Activated CD4-positive, alpha-beta T cell treated with anti-CD3 and anti-CD28 coated beads, Interleukin-2, amount 10 ng/mL, durations not matched to agents 24 days and 14 days (primary cell): ENCODE measurements around the gene PLCL1. TPM values are rescaled to one million over a fixed set of nuclear protein-coding genes. Genes with fewer than 3 reads are reported as not detected.

ENCODE experiments used
- DNase-seq: peaks from one replicate; pipeline ENCODE4 v3.0.0; 2022
- H3K27ac Mint-ChIP-seq: one replicate; pipeline ENCODE4 v1.8.0; 2022; ENCODE audit warnings: mild to moderate bottlenecking, mixed read lengths
- H3K27me3 Mint-ChIP-seq: one replicate; pipeline ENCODE4 v1.8.0; 2022; ENCODE audit warnings: mixed read lengths
- H3K36me3 Mint-ChIP-seq: one replicate; pipeline ENCODE4 v1.8.0; 2022; ENCODE audit warnings: low read depth, mild to moderate bottlenecking, mixed read lengths
- H3K4me1 Mint-ChIP-seq: one replicate; pipeline ENCODE4 v1.8.0; 2021; ENCODE audit warnings: mixed read lengths
- H3K4me3 Mint-ChIP-seq: one replicate; pipeline ENCODE4 v1.8.0; 2022; ENCODE audit warnings: mild to moderate bottlenecking, moderate library complexity, mixed read lengths
- H3K9me3 Mint-ChIP-seq: one replicate; pipeline ENCODE4 v1.8.0; 2021; ENCODE audit warnings: mixed read lengths
- intact Hi-C: fragments of 100-400 bp; cut with micrococcal nuclease; formaldehyde crosslinking; loops from one replicate; pipeline ENCODE4 v1.15.1; 2023
- total RNA-seq: library from RNA; stranded (reverse); gene quantifications from 2 replicates; pipeline ENCODE4 v1.2.3, GENCODE V29; 2022

The PLCL1 gene
- total RNA-seq, 1 donor from 2014 or later, result 0.63 TPM

DNA sequence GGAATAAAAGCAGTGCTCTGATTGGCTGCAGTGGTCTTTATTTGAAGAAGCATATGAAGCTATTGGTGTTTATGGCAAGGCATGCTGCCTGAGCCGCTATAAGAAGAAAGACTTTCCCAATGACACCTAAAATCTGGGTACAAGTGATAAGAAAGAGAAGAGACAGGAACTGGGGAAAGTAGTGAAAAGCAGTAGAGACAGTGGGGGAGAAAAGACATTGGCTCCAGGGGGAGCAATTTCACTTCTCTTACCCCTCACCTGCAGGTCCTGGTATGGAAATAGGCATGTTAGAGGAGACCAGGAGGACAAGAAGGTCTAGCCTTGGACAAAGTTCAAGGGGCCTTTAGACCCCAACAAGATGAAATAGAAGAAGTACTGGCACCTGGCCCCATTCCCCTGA is 47.1 kb downstream of the PLCL1 start:
- Mint-ChIP-seq H3K4me3 (no peak overlapping the region), H3K4me1 (peaks cover 20% of the 10 kb centered on the region), H3K27me3 (no peaks in the 10 kb centered on the region), H3K9me3 (no peaks in the 10 kb centered on the region), H3K36me3 (peaks cover 1% of the 10 kb centered on the region), H3K27ac (no peak overlapping the region)
- intact Hi-C loops, result loop anchor here (5.0 kb wide), 1 partner anchor 276 kb away; no protein-coding TSS in a partner anchor
- DNase-seq, result no peak

DNA sequence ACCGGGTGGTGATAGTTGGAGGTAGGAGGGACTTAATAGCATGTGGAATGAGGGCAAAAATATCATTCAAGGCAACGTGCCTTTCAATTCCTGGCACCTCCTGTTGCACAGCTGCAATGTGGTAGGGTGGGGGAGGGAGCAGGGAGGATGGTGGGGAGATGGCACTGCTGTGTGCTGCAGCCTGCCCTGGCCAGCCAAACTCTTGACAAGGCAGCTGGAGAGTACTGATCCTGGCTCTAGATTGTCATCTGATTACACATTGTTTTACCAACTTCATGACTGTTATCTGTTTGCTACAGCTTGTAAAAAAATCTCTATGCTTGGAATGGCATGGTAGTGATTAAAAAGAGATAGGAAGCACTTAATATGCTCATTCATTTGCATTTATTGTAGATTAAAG is 47.7 kb downstream of the PLCL1 start:
- Mint-ChIP-seq H3K4me3 (no peak overlapping the region), H3K27me3 (no peaks in the 10 kb centered on the region), H3K4me1 (peaks cover 17% of the 10 kb centered on the region), H3K9me3 (no peaks in the 10 kb centered on the region), H3K27ac (no peak overlapping the region), H3K36me3 (peaks cover 1% of the 10 kb centered on the region)
- intact Hi-C loops, result loop anchor here (5.0 kb wide), 1 partner anchor 275 kb away; no protein-coding TSS in a partner anchor
- no peak for DNase-seq

DNA sequence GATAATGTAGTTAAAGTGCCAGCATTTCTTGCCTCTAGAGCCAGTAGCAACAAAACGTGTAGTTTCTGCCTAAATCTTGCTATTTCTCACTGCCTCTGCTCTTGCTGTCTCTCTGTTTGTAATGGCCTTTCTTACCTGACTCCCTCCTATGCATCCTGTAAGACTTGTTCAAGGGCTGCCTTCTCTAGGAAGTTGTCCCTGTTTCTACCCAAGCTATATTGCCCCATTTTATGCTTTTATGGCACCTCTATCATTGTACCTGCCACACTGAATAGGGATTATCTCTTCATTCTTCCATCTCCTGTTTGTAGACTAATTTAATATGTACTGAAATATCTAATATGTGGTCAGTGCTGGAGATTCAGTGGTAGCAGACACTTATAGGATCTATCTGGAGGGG is 49.2 kb downstream of the PLCL1 start:
- Mint-ChIP-seq H3K27ac (no peak overlapping the region), H3K27me3 (no peaks in the 10 kb centered on the region), H3K4me3 (no peak overlapping the region), H3K36me3 (no peaks in the 10 kb centered on the region), H3K4me1 (peaks cover 9% of the 10 kb centered on the region), H3K9me3 (peaks cover 5% of the 10 kb centered on the region)
- intact Hi-C loops, result loop anchor here (5.0 kb wide), 1 partner anchor 274 kb away; no protein-coding TSS in a partner anchor
- no peak for DNase-seq

DNA sequence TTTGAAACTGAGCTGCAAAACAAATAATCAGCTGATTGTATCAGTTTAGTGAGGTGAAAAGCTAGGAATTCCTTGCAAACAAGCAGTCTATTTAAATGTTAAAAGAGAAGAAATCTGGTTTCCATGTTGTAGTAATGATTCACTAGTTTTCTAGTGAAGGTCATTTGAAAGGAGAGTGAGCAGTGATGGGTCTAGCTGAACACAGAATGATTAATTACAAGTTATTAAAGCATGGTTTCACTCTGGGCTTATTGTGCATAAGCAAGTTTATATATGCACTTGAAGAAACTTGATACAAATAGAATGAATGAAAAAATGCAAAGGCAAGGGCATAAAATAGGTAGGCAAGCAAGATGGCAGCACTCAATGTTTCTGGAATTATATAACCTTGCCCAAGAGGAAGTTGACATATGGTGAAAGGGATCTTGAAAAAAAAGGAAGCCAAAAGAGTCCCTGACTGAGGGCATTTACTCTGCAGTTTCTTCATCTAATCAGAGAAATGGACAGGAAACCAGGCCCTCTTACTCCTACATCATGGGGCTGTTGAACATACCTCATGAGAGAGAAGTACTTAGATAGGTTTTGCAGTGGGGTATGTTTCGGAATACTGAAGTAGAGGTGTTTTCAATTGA is 53.2 kb downstream of the PLCL1 start:
- peaks cover 9% of the 10 kb centered on the region for H3K9me3 Mint-ChIP-seq
- no peak overlapping the region for H3K4me3 Mint-ChIP-seq
- no peak for DNase-seq
- intact Hi-C loops, result no loop called here
- H3K4me1 Mint-ChIP-seq, result peaks cover 5% of the 10 kb centered on the region
- H3K27ac Mint-ChIP-seq, result no peak overlapping the region
- H3K27me3 Mint-ChIP-seq, result no peaks in the 10 kb centered on the region
- H3K36me3 Mint-ChIP-seq, result no peaks in the 10 kb centered on the region

- DNase-seq, result no peak
- H3K27me3 Mint-ChIP-seq, result no peaks in the 10 kb centered on the region
- H3K36me3 Mint-ChIP-seq, result no peaks in the 10 kb centered on the region
- no peak overlapping the region for H3K4me3 Mint-ChIP-seq
- H3K27ac Mint-ChIP-seq, result no peak overlapping the region
- intact Hi-C loops, result no loop called here
- peaks cover 9% of the 10 kb centered on the region for H3K9me3 Mint-ChIP-seq
- peaks cover 5% of the 10 kb centered on the region for H3K4me1 Mint-ChIP-seq
Measured at GRCh38 chr2:197858607-197859140, 54.3 kb downstream of the PLCL1 start.

GRCh38 chr2:197862246-197862955 is 58.0 kb downstream of the PLCL1 start:
- peaks cover 4% of the 10 kb centered on the region for H3K4me1 Mint-ChIP-seq
- no peak overlapping the region for H3K4me3 Mint-ChIP-seq
- DNase-seq, result no peak
- H3K27me3 Mint-ChIP-seq, result no peaks in the 10 kb centered on the region
- H3K9me3 Mint-ChIP-seq, result peaks cover 8% of the 10 kb centered on the region
- no peaks in the 10 kb centered on the region for H3K36me3 Mint-ChIP-seq
- H3K27ac Mint-ChIP-seq, result no peak overlapping the region
- intact Hi-C loops, result no loop called here

DNA sequence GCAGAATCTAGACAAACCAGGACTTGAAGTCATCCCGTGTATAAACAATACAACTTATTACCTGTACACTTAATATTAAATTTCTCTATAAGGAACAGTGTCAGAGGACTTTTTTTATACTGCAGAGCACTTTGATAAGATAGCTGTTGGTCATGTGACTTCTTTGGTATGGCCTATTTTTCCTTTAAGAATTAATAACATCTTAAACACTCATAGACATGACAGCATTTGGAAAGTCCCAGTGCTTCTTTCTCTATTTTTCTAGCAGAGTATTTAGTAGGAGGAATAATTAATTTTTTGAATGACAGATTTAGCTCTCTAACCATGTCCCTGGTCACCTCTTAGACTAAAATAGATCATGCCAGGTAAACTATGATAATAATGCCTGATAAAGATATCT is 59.4 kb downstream of the PLCL1 start:
- H3K9me3 Mint-ChIP-seq, result peaks cover 2% of the 10 kb centered on the region
- peaks cover 8% of the 10 kb centered on the region for H3K4me1 Mint-ChIP-seq
- no peak overlapping the region for H3K27ac Mint-ChIP-seq
- H3K36me3 Mint-ChIP-seq, result no peaks in the 10 kb centered on the region
- intact Hi-C loops, result no loop called here
- H3K4me3 Mint-ChIP-seq, result no peak overlapping the region
- H3K27me3 Mint-ChIP-seq, result no peaks in the 10 kb centered on the region
- DNase-seq, result no peak

GRCh38 chr2:197866455-197866854 is 62.1 kb downstream of the PLCL1 start:
- no peaks in the 10 kb centered on the region for H3K27me3 Mint-ChIP-seq
- H3K27ac Mint-ChIP-seq, result no peak overlapping the region
- H3K4me3 Mint-ChIP-seq, result no peak overlapping the region
- intact Hi-C loops, result no loop called here
- DNase-seq, result no peak
- peaks cover 30% of the 10 kb centered on the region for H3K4me1 Mint-ChIP-seq
- no peaks in the 10 kb centered on the region for H3K9me3 Mint-ChIP-seq
- H3K36me3 Mint-ChIP-seq, result no peaks in the 10 kb centered on the region

- no peak overlapping the region for H3K4me3 Mint-ChIP-seq
- H3K27ac Mint-ChIP-seq, result no peak overlapping the region
- intact Hi-C loops, result no loop called here
Measured at GRCh38 chr2:197867033-197867432, 62.6 kb downstream of the PLCL1 start.

DNA sequence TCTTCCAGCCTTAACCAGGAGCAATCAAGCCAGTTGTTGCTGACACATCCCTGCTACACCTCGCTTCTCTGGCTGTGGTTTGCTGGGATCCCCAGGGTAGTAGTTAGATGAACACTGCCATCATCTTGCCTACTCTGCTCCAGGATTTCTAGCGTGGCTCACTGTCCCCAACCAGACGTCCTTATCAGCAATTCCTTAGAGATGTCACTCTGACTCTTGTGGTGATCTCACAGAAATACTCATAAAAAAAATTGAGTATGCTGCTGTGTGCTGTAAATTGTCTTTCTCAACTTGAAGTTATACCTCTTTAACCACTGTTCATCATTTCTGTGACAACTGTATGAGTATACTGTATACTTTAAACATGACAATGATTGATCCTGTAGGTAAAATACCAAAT is 63.2 kb downstream of the PLCL1 start:
- Mint-ChIP-seq H3K36me3 (peaks cover 2% of the 10 kb centered on the region), H3K9me3 (no peaks in the 10 kb centered on the region), H3K27me3 (no peaks in the 10 kb centered on the region), H3K27ac (no peak overlapping the region), H3K4me1 (peaks cover 36% of the 10 kb centered on the region), H3K4me3 (no peak overlapping the region)
- intact Hi-C loops, result loop anchor here (2.0 kb wide), 2 partner anchors 21 to 177 kb away; no protein-coding TSS in a partner anchor
- no peak for DNase-seq

More at GRCh38 chr2:197867033-197867432, 62.6 kb downstream of the PLCL1 start:
- peaks cover 32% of the 10 kb centered on the region for H3K4me1 Mint-ChIP-seq
- H3K36me3 Mint-ChIP-seq, result no peaks in the 10 kb centered on the region
- H3K9me3 Mint-ChIP-seq, result no peaks in the 10 kb centered on the region
- H3K27me3 Mint-ChIP-seq, result no peaks in the 10 kb centered on the region
- DNase-seq, result no peak

DNA sequence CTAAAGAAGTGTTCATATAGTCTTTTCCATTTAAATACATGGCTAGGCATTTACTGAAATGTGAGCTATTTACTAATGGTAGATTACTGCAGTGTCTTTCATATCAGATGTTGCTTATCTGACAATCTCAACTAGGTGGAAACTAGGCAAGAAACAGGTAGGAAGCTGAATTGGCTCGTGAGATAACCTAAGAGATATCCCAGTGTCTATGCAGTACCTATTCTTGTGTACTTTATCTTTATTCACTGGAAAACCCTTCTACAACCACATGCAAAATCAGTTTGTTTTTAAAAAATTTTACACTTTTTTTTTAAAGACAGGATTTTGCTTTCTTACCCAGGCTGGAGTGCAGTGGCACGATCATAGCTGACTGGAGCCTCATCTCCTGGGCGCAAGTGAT is 63.8 kb downstream of the PLCL1 start:
- H3K4me1 Mint-ChIP-seq, result peaks cover 36% of the 10 kb centered on the region
- no peaks in the 10 kb centered on the region for H3K27me3 Mint-ChIP-seq
- no peak for DNase-seq
- H3K9me3 Mint-ChIP-seq, result no peaks in the 10 kb centered on the region
- no peak overlapping the region for H3K27ac Mint-ChIP-seq
- H3K4me3 Mint-ChIP-seq, result no peak overlapping the region
- peaks cover 2% of the 10 kb centered on the region for H3K36me3 Mint-ChIP-seq
- intact Hi-C loops, result loop anchor here (2.0 kb wide), 2 partner anchors 21 to 177 kb away; no protein-coding TSS in a partner anchor

DNA sequence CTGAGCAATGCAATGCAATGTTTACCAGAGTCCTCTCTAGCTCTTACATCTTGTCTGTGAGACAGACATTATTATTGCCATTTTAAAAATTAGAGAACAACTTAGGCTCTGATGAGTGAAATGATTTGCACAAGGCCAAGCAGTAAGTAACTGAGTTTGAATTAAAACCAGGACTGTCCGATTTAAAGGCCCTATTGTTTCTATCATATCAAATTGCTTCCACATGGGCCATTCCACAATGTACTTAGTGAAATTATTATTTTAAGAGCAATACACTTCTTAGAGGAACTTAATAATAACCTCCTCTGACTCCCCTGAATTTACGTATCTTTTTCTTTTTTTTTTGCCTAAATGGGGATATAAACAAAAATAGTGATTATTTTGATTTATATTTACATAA is 64.6 kb downstream of the PLCL1 start:
- no peak for DNase-seq
- Mint-ChIP-seq H3K4me1 (peaks cover 38% of the 10 kb centered on the region), H3K36me3 (peaks cover 2% of the 10 kb centered on the region), H3K4me3 (no peak overlapping the region), H3K27me3 (no peaks in the 10 kb centered on the region), H3K27ac (no peak overlapping the region), H3K9me3 (no peaks in the 10 kb centered on the region)
- intact Hi-C loops, result loop anchor here (1.0 to 2.0 kb wide), 3 partner anchors 22 to 176 kb away; no protein-coding TSS in a partner anchor

DNA sequence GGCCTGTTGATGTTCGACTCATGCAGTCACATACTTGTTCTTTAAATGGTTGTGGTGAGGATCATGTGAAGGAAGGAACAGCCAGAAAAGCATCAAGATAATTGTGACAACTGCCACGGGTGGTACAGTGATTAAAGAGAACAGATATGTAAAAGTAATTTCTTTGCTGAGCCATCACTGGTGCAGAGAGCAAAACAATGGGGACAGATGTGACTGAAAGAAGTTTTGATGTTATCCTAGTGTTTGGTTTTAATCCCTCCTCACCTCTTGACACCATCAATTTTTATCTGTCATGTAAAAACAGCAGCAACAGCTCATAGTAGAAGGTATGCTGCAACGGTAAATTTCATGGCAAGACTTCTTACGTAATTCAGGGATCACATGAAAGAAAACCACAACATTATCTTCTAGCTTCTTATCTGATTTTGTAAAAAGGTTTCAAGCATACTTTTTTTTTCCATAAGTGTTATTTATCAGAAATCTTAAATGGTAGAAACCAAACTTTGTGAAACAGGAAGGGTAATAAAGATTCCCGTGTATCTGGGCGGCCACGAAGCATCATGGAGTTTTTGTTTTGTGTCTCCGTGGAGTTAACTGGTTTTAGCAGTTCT is 65.2 kb downstream of the PLCL1 start:
- Mint-ChIP-seq H3K9me3 (no peaks in the 10 kb centered on the region), H3K36me3 (peaks cover 2% of the 10 kb centered on the region), H3K4me3 (peak overlapping the region; percentile 75), H3K4me1 (peaks cover 38% of the 10 kb centered on the region), H3K27ac (peak overlapping the region; percentile 84), H3K27me3 (no peaks in the 10 kb centered on the region)
- DNase-seq, result peak; percentile 73
- intact Hi-C loops, result loop anchor here (1.0 to 2.0 kb wide), 4 partner anchors 20 to 175 kb away; no protein-coding TSS in a partner anchor

DNA sequence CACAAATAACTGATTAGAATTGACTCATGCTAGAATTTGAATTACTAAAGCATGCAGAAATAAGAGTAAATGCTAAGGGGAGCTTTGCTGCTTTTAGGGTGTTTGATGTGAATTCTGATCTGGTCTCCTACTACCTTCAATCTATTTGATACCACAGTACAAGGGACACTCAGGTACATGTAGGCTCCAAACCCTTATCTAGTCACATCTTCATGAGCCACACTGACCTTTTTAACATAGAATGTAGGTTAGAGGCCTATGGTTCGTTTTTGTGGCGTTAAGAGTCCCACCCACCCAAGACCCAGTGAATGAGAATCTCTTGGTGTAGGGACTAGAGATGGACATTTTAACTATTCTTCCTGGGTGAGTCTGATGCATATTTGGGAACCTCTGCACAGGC is 65.7 kb downstream of the PLCL1 start:
- H3K27ac Mint-ChIP-seq, result peak overlapping the region; percentile 84
- H3K4me1 Mint-ChIP-seq, result peaks cover 38% of the 10 kb centered on the region
- DNase-seq, result no peak

More for the DNA sequence above, 65.7 kb downstream of the PLCL1 start:
- peaks cover 2% of the 10 kb centered on the region for H3K36me3 Mint-ChIP-seq
- no peaks in the 10 kb centered on the region for H3K9me3 Mint-ChIP-seq
- H3K27me3 Mint-ChIP-seq, result no peaks in the 10 kb centered on the region
- H3K4me3 Mint-ChIP-seq, result peak overlapping the region; percentile 75
- intact Hi-C loops, result loop anchor here (1.0 kb wide), 1 partner anchor 19 kb away; no protein-coding TSS in a partner anchor
